Mucosa of rectum (tissue), 2 donors: Measurements from ENCODE around the gene AFMID.

ENCODE experiments used
- H3K27ac ChIP-seq, 2 donors: one replicate each; pipeline ENCODE4 v1.7.0; 2013; ENCODE audit warnings: inconsistent platforms in 2 of 2, low read depth in 2 of 2, low read length in 2 of 2
- H3K27me3 ChIP-seq, 2 donors: one replicate each; pipeline ENCODE4 v1.7.0; 2013; ENCODE audit warnings: low read length in 2 of 2; ENCODE audit not compliant: control insufficient read depth in 2 of 2, insufficient read depth in 2 of 2
- H3K36me3 ChIP-seq, 2 donors: one replicate each; pipeline ENCODE4 v1.7.0; 2013; ENCODE audit warnings: low read length in 2 of 2; ENCODE audit not compliant: control insufficient read depth in 2 of 2, insufficient read depth in 2 of 2
- H3K4me1 ChIP-seq, 2 donors: one replicate each; pipeline ENCODE4 v1.7.0; 2013; ENCODE audit warnings: low read length in 2 of 2, mild to moderate bottlenecking in 1 of 2; ENCODE audit not compliant: control insufficient read depth in 2 of 2, insufficient read depth in 2 of 2
- H3K4me3 ChIP-seq, 2 donors: one replicate each; pipeline ENCODE4 v1.7.0; 2013; ENCODE audit warnings: low read length in 2 of 2
- H3K9ac ChIP-seq, 2 donors: one replicate each; pipeline ENCODE4 v1.7.0; 2013; ENCODE audit warnings: low read length in 2 of 2, low read depth in 1 of 2, mild to moderate bottlenecking in 1 of 2
- H3K9me3 ChIP-seq, 2 donors: one replicate each; pipeline ENCODE4 v1.7.0; 2013; ENCODE audit warnings: low read length in 2 of 2; ENCODE audit not compliant: control insufficient read depth in 2 of 2
- donor health status: healthy.
- donor health status: Normal muscosa, but diverticular disease.

Gene AFMID

DNA sequence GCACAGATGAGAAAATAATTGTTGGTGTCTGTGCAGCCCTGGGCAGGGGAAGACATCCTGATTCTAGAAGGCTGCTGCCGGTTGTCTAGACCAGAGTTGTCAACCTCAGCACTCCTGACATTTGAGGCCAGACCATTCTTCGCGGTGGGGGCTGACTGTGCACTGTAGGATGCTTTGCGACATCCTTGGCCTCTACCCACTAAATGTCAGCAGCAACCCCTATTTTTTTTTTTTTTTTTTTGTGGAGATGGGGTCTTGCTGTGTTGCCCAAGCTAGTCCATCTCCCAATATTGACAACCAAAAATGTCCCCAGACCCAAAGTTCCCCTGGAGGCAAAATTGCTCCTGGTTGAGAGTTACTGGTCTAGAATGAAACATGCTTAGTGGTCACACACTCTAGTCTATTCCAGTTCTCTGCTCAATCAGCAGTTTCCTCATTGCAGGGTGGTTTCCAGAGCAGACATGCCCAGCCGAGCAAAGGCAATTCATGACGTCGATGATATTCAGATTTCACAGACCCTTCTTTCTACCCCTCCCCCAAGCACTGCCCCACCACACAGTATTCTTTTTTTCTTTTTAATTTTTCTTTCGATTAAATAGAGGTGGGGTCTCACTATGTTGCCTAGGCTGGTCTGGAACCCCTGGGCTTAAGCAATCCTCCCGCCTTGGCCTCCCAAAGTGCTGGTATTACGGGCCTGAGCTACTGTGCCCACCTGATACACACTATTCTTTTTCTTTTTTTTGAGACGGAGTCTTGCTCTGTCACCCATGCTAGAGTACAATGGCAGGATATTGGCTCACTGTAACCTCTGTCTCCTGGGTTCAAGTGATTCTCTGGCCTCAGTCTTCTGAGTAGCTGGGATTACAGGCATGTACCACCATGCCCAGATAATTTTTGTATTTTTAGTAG lies 32.0 kb upstream of the AFMID start:
- H3K36me3 ChIP-seq, result no peaks in the 10 kb centered on the region
- H3K9me3 ChIP-seq, result no peaks in the 10 kb centered on the region
- peak overlapping the region in 1 of 2 donors; percentile 33 for H3K9ac ChIP-seq
- H3K27me3 ChIP-seq, result no peaks in the 10 kb centered on the region
- H3K27ac ChIP-seq, result peak overlapping the region; percentile 19 to 65
- peaks cover 23% of the 10 kb centered on the region in 2 donors for H3K4me1 ChIP-seq
- H3K4me3 ChIP-seq, result peak overlapping the region in 1 of 2 donors; percentile 2

DNA sequence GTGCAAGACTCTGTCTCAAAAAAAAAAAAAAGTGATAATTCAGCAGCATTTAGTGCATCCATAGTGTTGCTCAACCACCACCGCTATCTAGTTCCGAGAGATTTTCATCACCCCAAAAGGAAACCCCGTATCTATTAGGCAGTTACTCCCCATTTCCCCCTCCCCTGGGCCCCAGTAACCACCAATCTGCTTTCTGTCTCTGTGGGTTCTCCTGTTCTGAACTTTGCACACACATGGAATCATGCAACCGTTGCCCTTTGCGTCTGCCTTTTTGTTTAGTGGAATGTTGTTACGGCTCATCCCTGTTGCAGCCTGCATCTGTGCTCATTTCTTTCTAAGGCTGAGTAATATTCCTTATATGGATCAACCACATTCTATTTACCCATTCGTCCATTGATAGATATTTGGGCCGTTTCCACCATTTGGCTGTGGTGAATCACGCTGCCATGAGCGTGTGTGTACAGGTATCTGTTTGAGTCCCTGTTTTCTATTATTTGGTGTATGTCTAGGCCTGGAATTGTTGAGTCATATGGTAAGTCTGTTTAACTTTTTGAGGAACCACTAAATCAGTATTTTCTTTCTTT lies 27.5 kb upstream of the AFMID start:
- peaks cover 7% of the 10 kb centered on the region in 2 donors for H3K4me1 ChIP-seq
- H3K9me3 ChIP-seq, result no peaks in the 10 kb centered on the region
- H3K27me3 ChIP-seq, result no peaks in the 10 kb centered on the region
- no peak overlapping the region for H3K4me3 ChIP-seq
- no peak overlapping the region for H3K9ac ChIP-seq
- H3K27ac ChIP-seq, result no peak overlapping the region
- H3K36me3 ChIP-seq, result no peaks in the 10 kb centered on the region

DNA sequence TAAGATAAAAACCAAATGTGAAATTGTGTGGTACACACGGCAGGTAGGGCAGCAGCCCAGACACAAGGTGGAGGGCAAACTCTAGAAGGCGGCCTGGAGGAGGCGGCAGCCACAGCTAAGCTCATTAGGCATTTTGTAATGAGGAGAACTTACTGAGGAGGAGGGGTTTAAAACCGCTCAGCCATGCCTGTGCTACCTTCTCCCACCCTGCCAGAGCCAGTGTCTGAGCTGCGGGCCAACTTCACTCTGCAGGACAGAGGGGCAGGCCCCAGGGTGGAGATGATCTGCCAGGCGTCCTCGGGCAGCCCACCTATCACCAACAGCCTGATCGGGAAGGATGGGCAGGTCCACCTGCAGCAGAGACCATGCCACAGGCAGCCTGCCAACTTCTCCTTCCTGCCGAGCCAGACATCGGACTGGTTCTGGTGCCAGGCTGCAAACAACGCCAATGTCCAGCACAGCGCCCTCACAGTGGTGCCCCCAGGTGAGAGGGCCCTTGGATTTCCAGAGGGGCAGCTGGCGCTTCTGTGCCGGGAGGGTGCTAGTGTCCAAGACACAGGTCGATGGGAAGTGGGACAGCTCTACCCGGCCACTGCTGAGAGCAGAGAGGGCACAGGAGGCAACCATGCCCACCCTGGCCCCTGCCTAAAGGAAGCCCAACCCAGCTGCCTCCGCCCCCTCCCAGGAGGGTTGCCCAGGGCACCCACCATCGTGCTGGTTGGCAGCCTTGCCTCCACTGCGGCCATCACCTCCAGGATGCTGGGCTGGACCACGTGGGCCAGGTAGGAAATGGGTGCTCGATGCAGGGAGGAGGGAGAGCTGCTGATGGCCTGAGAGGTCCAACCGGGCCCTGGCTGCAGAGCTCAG lies 23.0 kb upstream of the AFMID start:
- Histone ChIP-seq H3K36me3 (no peaks in the 10 kb centered on the region), H3K9me3 (no peaks in the 10 kb centered on the region), H3K9ac (no peak overlapping the region), H3K4me1 (peaks cover 2 to 10% of the 10 kb centered on the region in 2 donors), H3K27me3 (no peaks in the 10 kb centered on the region), H3K27ac (no peak overlapping the region), H3K4me3 (no peak overlapping the region)

DNA sequence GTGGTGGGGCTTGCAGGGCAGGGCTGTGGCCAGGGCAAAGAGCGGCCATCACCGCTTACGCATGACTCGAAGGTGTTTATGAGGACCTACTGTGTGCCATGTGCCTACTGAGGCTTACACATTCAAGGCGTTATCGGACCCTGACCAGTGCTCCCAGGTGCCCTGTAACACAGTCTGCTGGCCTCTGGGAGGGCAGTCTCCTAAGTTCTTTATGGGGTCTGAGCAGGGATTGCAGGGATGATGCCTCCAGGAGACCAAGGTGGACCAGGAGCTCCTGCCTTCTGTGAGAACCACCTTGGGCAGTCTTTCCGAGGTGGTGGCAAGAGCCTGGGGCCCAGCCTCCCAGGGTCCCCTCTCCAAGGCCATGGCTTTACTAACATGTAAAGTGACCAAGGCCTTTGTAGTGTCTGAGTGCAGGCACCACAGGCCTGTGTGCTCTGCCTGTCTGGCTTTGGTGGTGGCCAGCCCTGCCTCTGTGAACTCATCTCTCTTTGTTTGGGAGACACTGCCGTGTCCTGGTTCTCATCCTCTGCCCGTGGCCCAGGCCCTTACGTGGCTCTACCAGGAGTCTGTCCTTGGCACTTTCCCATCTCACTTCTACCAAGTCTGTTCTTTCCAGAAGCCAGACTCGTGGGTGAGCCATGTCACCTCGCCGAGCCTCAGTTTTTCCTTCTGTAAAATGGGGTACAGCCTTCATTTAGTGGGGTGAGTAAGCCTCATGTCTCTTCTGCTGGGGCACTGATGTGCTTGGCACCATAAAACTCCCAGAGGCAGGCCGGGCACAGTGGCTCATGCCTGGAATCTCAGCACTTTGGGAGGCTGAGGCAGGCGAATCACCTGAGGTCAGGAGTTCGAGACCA lies 22.2 kb upstream of the AFMID start:
- H3K4me1 ChIP-seq, result peaks cover 11 to 19% of the 10 kb centered on the region in 2 donors
- H3K9me3 ChIP-seq, result no peaks in the 10 kb centered on the region
- no peaks in the 10 kb centered on the region for H3K36me3 ChIP-seq
- H3K27ac ChIP-seq, result no peak overlapping the region
- H3K4me3 ChIP-seq, result no peak overlapping the region
- no peak overlapping the region for H3K9ac ChIP-seq
- H3K27me3 ChIP-seq, result no peaks in the 10 kb centered on the region

DNA sequence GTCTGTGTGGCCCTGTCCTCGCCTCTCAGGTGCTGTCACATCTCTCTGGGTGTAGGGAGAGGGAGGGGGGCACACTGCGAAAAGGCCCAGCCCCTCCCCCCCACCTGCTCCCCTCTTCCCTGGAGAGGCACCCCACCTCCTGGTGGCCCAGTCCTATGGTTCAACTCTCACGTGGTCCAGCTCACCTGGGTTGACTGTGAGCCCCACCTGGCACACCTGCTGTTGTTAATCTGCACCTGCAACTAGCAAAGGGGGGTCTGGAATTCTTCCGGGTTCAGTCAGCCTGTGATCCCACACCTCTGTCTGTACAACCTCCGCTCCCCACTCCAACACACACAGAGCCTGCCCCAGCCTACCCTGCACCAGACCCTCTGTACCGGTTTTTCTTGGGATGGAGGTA lies 20.7 kb upstream of the AFMID start:
- no peaks in the 10 kb centered on the region for H3K9me3 ChIP-seq
- H3K4me3 ChIP-seq, result no peak overlapping the region
- peak overlapping the region in 1 of 2 donors; percentile 19 for H3K27ac ChIP-seq
- H3K9ac ChIP-seq, result no peak overlapping the region
- no peaks in the 10 kb centered on the region for H3K27me3 ChIP-seq
- H3K36me3 ChIP-seq, result peaks cover 2 to 5% of the 10 kb centered on the region in 2 donors
- H3K4me1 ChIP-seq, result peaks cover 18 to 31% of the 10 kb centered on the region in 2 donors

DNA sequence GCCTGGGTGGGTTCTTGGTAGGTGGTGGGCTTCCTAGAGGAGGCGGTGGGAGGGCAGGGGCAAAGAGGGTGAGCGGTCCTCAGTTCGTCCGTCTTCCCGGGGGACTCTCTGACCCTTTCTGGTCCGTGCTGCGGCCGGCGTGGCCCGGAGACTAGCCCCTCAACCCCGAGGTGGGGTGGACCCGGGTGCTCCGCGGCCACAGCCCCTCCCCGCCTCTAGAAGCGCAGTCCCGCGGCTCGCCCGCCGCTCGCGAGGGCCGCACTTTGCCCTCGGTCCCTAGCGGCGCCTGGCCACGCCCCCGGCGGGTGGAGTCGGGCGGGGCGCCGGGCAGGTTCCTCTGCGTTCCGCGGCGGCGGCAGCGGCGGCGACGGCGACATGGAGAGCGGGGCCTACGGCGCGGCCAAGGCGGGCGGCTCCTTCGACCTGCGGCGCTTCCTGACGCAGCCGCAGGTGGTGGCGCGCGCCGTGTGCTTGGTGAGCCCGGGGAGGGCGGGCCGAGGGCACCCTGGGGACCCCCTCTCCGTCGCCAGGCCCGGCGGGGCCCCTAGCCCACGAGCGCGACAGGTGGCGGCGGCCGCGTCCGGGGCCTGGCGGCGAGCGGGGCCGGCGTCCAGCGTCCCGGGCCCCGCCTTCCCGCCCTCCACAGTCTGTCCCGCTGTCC lies 18.8 kb upstream of the AFMID start, which contains the start of gene SYNGR2:
Gene SYNGR2, plus strand, starts transcription at position 340 of the 661 bp plus-strand sequence. Its CDS starts 36 bp downstream, at position 376.
- peaks cover 11 to 13% of the 10 kb centered on the region in 2 donors for H3K36me3 ChIP-seq
- peak within 1 kb of the TSS; percentile 78 to 88 for H3K27ac ChIP-seq
- peaks cover 38 to 51% of the 10 kb centered on the region in 2 donors for H3K4me1 ChIP-seq
- H3K9ac ChIP-seq, result peak within 1 kb of the TSS; percentile 68 to 91
- H3K27me3 ChIP-seq, result no peaks in the 10 kb centered on the region
- H3K9me3 ChIP-seq, result no peaks in the 10 kb centered on the region
- H3K4me3 ChIP-seq, result peak within 1 kb of the TSS; percentile 63 to 71

DNA sequence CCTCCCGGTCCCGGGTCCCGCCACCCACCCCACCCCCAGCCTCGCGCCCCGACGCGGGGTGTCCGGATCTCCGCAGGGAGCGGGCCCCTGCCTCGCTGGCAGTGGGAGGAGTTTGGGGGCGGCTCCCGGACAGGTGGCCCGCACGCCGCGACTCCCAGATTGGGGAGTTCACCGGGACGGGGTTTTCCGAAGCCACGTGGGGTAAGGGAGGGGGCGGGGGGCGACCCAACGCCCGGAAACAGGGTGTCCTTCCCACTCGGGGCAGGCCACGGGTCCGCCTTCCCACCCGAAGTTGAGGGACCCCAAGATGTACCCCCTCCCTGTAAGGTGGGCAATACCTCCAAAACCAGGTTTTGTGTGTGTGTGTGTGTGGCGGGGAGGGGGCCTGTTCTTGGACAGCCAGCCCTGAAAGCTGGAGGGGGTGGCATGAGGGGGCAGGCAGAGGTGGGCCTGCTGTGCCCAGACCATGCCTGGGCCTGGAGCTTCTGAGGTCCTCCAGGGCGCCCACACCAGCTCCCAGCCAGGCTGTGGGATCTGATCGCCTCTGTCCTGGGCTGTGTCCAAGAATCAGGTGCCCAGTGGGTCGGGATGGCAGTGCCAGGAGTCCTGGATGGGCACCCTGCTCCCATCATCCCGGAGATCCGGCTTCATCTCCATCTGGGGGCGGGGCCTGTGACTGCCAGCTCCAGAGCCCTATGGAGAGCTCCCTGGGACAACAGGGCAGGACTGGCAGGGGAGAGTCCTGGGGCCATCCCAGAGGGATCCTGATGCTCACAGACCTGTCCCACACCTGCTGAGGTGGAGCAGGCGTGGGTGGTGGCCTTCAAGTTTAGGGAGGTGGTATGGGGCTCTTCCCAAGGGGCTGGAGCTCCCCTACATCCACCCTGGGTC lies 18.0 kb upstream of the AFMID start:
- H3K9me3 ChIP-seq, result no peaks in the 10 kb centered on the region
- H3K27ac ChIP-seq, result peak overlapping the region; percentile 78 to 88
- peak overlapping the region; percentile 63 to 71 for H3K4me3 ChIP-seq
- H3K9ac ChIP-seq, result peak overlapping the region; percentile 68 to 91
- peaks cover 46 to 59% of the 10 kb centered on the region in 2 donors for H3K4me1 ChIP-seq
- no peaks in the 10 kb centered on the region for H3K27me3 ChIP-seq
- peaks cover 12 to 14% of the 10 kb centered on the region in 2 donors for H3K36me3 ChIP-seq

DNA sequence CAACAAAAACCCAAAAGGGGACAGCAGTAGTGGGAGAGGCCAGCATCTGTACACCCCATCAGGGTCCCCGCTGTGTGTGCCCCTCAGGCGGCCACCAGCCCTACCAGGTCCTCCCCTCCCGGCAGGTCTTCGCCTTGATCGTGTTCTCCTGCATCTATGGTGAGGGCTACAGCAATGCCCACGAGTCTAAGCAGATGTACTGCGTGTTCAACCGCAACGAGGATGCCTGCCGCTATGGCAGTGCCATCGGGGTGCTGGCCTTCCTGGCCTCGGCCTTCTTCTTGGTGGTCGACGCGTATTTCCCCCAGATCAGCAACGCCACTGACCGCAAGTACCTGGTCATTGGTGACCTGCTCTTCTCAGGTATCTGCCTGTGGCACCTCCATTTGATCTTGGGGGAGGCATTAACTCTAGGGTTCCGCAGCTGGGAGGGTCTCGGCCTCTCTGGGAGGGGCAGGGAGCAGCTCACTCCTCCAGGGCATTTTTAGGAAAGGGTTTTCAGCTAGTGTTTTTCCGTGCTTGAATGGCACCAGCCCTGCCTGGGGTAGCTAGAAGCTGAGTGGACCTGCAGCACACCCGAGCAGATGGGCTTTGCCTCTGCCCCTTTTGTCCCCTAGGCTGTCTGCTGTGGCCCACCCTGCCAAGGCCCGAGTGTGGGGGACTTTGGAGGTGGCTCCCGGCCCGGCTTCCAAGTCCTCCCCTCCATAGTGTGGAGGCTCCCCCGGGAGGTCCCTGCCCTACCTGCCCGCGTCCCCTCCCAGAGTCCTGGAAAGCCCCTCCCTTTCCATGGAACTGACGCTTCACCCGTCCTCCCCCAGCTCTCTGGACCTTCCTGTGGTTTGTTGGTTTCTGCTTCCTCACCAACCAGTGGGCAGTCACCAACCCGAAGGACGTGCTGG lies 16.2 kb upstream of the AFMID start:
- Histone ChIP-seq H3K27ac (peak overlapping the region; percentile 93 to 97), H3K36me3 (peaks cover 12 to 14% of the 10 kb centered on the region in 2 donors), H3K9ac (peak overlapping the region in 1 of 2 donors; percentile 74), H3K4me1 (peaks cover 64 to 76% of the 10 kb centered on the region in 2 donors), H3K9me3 (no peaks in the 10 kb centered on the region), H3K4me3 (peak overlapping the region in 1 of 2 donors; percentile 13), H3K27me3 (no peaks in the 10 kb centered on the region)
